ENCODE data around the gene TRIM44. TPM values are rescaled to one million over a fixed set of nuclear protein-coding genes. Genes with fewer than 3 reads are reported as not detected.

The TRIM44 gene
- total and polyA plus RNA-seq, 2 donors (not counting 3 experiments of a cell fraction or from before 2014, with no cell fraction given) = 31.7 to 72.0 TPM

GRCh38 chr11:35794850-35795249 lies 132.3 kb downstream of the TRIM44 start:
- Histone ChIP-seq H3K36me3 (ENCODE audit: control insufficient read depth in 2 of 2, extremely low read depth in 1 of 2, insufficient read depth in 2 of 2, low read length in 2 of 2) (no peaks in the 10 kb centered on the region), H3K79me2 (ENCODE audit: control insufficient read depth, insufficient read depth, low read length) (peaks cover 3% of the 10 kb centered on the region), H3K4me3 (replicated peaks in 1 of 3; ENCODE audit: insufficient read depth in 1 of 3, low read depth in 1 of 3, low read length in 3 of 3) (no peak overlapping the region), H3K4me1 (ENCODE audit: control insufficient read depth, extremely low read depth, insufficient read depth, low read length) (peaks cover 45% of the 10 kb centered on the region), H2AFZ (ENCODE audit: low read depth, low read length) (no peak overlapping the region), H4K20me1 (replicated peaks; ENCODE audit: control insufficient read depth, extremely low read depth, insufficient read depth, low read length) (no peaks in the 10 kb centered on the region), H3K4me2 (ENCODE audit: insufficient read depth, low read length) (no peak overlapping the region), H3K9ac (replicated peaks; ENCODE audit: extremely low read depth, insufficient read depth, low read length) (no peak overlapping the region), H3K9me3 (replicated peaks; ENCODE audit: control insufficient read depth, insufficient read depth, low read length) (no peaks in the 10 kb centered on the region), H3K9me1 (replicated peaks; ENCODE audit: control insufficient read depth, extremely low read depth, insufficient read depth, low read length) (no peaks in the 10 kb centered on the region), H3K27ac (ENCODE audit: insufficient read depth, low read depth, low read length) (no peak overlapping the region), H3K27me3 (ENCODE audit: control insufficient read depth in 2 of 2, insufficient read depth in 2 of 2, low read length in 2 of 2) (no peaks in the 10 kb centered on the region)
- intact Hi-C loops (cut with micrococcal nuclease) = loop anchor here (5.0 kb wide), 1 partner anchor 58 kb away; no protein-coding TSS in a partner anchor
- dilution Hi-C loops (cut with MboI; ENCODE audit: extremely low pct_ligation_motif_present, low sequenced_read_pairs) = no loop called here
- ChIA-PET POLR2A (no interaction called here), CTCF (interaction anchor here (1.0 to 11.6 kb wide), 4 partner anchors 9 to 463 kb away, joined by 3 to 141 read pairs (median 11); no protein-coding TSS in a partner anchor)
- no peak for FAIRE-seq
- no peak for DNase-seq (ENCODE audit: low read depth, low spot score)
- no peak for TF ChIP-seq FOS (IDR thresholded peaks at IDR 0.05; ENCODE audit: borderline replicate concordance, insufficient read depth, low read length)
- no peak for TF ChIP-seq EZH2 (IDR thresholded peaks at IDR 0.05; ENCODE audit: borderline replicate concordance, low read depth, low read length, severe bottlenecking)
- TF ChIP-seq GATA2 (IDR thresholded peaks at IDR 0.05; ENCODE audit: insufficient read depth, insufficient read length, low read depth, low read length) = no peak
- TF ChIP-seq POLR2A (IDR thresholded peaks at IDR 0.05; ENCODE audit: low read depth, low read length) = no peak
- no peak for TF ChIP-seq MAX (IDR thresholded peaks at IDR 0.05; ENCODE audit: insufficient read depth, insufficient read length)
- no peak for TF ChIP-seq POLR2AphosphoS5 (IDR thresholded peaks at IDR 0.05; ENCODE audit: insufficient read depth, low read depth, low read length)
- TF ChIP-seq MYC (IDR thresholded peaks at IDR 0.05; ENCODE audit: low read depth, low read length) = no peak
- TF ChIP-seq JUN (IDR thresholded peaks at IDR 0.05; ENCODE audit: borderline replicate concordance, insufficient read depth, insufficient read length, low read depth) = no peak
- TF ChIP-seq, protein P1, sequence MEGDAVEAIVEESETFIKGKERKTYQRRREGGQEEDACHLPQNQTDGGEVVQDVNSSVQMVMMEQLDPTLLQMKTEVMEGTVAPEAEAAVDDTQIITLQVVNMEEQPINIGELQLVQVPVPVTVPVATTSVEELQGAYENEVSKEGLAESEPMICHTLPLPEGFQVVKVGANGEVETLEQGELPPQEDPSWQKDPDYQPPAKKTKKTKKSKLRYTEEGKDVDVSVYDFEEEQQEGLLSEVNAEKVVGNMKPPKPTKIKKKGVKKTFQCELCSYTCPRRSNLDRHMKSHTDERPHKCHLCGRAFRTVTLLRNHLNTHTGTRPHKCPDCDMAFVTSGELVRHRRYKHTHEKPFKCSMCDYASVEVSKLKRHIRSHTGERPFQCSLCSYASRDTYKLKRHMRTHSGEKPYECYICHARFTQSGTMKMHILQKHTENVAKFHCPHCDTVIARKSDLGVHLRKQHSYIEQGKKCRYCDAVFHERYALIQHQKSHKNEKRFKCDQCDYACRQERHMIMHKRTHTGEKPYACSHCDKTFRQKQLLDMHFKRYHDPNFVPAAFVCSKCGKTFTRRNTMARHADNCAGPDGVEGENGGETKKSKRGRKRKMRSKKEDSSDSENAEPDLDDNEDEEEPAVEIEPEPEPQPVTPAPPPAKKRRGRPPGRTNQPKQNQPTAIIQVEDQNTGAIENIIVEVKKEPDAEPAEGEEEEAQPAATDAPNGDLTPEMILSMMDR (IDR thresholded peaks at IDR 0.05; ENCODE audit: extremely low read depth in 1 of 2, insufficient read depth in 1 of 2, low read depth in 1 of 2, low read length in 2 of 2) = no peak
- BruUV-seq (replicated peaks) = no TSS peak
